Activated CD4-positive, alpha-beta T cell treated with anti-CD3 and anti-CD28 coated beads, Interleukin-2, amount 50 U/mL, for 1 hour (primary cell): ENCODE measurements around the gene CAMSAP1.
A peak's percentile ranks its signal among the peaks of the same experiment; 100 is the strongest.
"Not testable (repeated sequence)": the region's sequence is repeated elsewhere in the genome, so short reads cannot be mapped to it uniquely, and the experiment has no call there.

Experiments used
- DNase-seq: peaks from one replicate; pipeline ENCODE4 v3.0.0-alpha.2; 2020

Gene CAMSAP1, protein sequence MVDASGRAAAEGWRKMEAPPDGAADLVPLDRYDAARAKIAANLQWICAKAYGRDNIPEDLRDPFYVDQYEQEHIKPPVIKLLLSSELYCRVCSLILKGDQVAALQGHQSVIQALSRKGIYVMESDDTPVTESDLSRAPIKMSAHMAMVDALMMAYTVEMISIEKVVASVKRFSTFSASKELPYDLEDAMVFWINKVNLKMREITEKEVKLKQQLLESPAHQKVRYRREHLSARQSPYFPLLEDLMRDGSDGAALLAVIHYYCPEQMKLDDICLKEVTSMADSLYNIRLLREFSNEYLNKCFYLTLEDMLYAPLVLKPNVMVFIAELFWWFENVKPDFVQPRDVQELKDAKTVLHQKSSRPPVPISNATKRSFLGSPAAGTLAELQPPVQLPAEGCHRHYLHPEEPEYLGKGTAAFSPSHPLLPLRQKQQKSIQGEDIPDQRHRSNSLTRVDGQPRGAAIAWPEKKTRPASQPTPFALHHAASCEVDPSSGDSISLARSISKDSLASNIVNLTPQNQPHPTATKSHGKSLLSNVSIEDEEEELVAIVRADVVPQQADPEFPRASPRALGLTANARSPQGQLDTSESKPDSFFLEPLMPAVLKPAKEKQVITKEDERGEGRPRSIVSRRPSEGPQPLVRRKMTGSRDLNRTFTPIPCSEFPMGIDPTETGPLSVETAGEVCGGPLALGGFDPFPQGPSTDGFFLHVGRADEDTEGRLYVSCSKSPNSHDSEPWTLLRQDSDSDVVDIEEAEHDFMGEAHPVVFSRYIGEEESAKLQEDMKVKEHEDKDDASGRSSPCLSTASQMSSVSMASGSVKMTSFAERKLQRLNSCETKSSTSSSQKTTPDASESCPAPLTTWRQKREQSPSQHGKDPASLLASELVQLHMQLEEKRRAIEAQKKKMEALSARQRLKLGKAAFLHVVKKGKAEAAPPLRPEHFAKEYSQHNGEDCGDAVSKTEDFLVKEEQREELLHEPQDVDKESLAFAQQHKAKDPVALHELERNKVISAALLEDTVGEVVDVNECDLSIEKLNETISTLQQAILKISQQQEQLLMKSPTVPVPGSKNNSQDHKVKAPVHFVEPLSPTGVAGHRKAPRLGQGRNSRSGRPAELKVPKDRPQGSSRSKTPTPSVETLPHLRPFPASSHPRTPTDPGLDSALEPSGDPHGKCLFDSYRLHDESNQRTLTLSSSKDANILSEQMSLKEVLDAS (N-terminal part only)

DNA sequence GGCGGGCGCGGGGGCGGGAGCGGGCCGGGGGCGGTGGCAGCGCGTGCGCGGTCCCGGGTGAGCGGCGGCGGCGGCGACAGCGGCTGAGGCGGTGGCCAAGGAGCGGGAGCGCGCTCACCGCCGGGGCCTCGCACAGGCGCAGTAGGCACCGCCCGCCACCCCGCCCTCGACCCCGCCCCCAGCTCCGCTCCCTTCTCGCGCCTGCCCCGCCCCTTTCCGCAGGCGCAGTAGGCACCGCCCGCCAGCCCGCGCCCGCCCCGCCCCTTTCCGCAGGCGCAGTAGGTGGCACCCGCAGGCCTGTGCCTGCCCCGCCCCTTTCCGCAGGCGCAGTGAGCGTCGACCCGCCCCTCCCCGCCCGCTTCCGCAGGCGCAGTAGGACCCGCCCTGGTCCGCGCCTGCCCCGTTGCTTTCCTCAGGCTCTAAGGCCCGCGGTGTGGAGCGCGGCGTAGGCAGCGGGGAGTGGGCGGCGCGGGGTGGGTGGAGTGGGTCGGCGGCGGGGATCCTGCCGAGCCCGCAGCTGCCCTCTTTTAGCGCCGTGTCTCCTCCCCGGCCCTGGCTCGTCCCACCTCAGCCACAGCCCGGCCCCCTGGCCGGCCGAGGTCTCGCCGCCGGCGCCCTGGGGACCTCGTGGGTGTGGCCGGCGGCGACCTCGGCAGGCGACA, at the start of gene CAMSAP1:
Gene CAMSAP1, minus strand, starts transcription at position 116 of the 662 bp plus-strand sequence. CDS start 387 bp downstream, outside the sequence.
- DNase-seq, result peak; percentile 93

- DNase-seq, result no peak
Observed at GRCh38 chr9:135956802-135957174, 49.4 kb upstream of the CAMSAP1 start.

DNA sequence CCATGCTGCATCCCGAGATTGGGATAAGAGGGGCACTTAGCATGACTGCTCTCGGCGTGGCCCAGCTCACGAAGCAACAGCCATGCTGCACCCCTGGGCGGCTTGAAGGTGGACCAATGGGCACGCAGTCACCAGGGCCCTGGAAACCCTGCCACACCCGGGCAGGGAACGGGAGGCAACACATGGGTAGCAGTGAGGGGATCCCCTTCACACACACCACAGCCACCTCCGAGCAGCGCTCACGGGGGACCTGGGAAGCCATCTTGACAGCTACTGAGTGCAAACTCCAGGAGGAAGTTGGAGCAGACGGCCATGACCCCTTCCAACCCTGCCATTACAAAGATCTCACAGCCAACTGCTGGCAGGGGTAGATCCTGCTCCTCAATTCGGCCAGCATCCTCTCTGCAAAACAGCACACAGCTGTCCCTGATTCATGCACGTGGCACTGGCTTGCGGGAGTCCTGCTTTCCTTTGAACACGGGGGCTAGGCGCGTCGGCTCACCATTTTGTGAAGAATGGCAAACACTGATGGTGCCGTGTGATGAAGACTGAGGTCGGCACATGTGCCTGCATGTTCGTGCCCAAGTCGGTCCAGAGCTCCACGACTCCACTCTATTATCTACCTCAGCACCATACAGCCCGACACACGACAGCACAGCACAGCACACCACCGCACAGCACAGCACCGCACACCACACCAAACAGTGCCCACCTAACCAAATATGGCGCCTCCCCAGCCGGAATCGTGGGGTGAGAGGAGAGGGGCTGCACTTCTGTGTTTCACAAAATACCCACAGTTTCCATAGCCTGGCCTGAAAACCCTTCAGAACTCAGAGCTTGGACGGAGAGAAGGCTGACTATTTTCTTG, 48.8 kb upstream of the CAMSAP1 start:
- DNase-seq, result no peak

- no peak for DNase-seq
Observed at GRCh38 chr9:135952664-135953206, 45.4 kb upstream of the CAMSAP1 start.

DNA sequence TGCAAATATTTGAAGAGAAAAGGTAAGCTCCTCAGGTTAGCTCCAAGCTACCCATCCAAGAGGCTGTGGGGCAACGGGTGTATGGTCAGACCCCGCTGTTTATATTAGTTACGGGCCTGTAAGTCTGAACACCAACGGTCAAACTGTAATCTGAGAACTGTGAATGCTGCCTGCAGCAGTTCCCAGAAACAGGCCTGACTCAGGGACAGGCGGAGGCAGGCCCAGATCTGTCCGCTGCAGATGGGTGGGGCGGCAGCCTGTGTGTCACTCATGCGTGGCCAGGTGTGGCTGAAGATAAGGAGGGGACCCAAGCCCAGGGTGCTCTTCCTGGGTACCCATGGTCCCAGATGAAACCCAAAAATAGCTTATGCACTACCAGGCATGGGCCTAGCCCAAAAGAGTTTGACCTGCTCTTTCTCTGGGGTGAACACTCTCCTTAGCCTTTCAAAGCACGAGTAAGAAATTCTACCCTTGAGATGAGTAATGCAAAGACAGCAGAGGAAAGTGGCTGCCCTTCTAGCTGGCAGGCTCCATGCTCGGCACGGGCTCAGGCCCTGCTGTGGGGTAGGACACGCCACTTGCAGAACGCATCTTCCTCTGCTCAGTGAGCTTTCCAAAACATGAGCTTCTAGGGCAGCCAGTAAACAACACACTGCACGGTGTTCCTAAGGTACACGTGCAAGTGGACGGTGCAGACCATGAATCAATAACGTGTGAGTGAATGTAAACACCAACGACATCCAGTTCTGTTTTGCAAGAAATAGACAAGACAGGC, 44.7 kb upstream of the CAMSAP1 start:
- no peak for DNase-seq

DNA sequence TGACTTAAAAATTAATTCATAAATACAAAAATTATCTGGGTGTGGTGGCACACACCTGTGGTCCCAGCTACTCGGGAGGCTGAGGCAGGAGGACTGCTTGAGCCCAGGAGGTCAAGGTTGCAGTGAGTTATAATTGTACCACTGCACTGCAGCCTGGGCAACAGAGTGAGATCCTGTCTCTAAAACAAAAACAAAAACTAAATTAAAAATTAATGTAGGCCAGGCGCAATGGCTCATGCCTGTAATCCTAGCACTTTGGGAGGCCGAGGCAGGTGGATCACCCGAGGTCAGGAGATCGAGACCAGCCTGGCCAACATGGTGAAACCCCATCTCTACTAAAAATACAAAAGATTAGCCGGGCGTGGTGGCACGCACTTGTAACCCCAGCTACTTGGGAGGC, 44.0 kb upstream of the CAMSAP1 start:
- DNase-seq, result not testable (repeated sequence)

- DNase-seq, result not testable (repeated sequence)
Observed at GRCh38 chr9:135950841-135951240, 43.5 kb upstream of the CAMSAP1 start.

- no peak for DNase-seq
Observed at GRCh38 chr9:135950135-135950682, 42.9 kb upstream of the CAMSAP1 start.

- DNase-seq, result no peak
Observed at GRCh38 chr9:135949501-135950134, 42.3 kb upstream of the CAMSAP1 start.

- no peak for DNase-seq
Observed at GRCh38 chr9:135948968-135949367, 41.6 kb upstream of the CAMSAP1 start.

DNA sequence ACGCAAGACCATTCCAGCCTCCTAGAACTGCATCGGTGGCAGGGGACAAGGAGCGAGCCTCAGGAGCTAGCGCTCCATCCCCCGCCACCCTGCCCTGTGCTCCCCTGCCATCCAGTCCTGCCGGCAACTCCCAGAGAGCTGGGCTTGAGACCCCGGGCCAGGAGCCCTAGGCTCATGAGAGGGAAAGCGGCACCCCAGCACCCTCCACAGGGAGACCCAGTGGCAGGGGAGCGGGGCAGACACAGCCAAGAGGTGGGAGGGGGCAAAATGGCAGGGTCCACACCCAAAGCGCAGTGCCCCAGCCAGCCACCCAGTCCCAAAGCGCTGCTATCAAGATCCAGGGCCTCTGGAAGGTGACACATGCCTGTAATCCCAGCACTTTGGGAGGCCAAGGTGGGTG, 41.1 kb upstream of the CAMSAP1 start:
- no peak for DNase-seq

- no peak for DNase-seq
Observed at GRCh38 chr9:135947582-135947981, 40.2 kb upstream of the CAMSAP1 start.

GRCh38 chr9:135947105-135947504, 39.8 kb upstream of the CAMSAP1 start:
- DNase-seq, result not testable (repeated sequence)

DNA sequence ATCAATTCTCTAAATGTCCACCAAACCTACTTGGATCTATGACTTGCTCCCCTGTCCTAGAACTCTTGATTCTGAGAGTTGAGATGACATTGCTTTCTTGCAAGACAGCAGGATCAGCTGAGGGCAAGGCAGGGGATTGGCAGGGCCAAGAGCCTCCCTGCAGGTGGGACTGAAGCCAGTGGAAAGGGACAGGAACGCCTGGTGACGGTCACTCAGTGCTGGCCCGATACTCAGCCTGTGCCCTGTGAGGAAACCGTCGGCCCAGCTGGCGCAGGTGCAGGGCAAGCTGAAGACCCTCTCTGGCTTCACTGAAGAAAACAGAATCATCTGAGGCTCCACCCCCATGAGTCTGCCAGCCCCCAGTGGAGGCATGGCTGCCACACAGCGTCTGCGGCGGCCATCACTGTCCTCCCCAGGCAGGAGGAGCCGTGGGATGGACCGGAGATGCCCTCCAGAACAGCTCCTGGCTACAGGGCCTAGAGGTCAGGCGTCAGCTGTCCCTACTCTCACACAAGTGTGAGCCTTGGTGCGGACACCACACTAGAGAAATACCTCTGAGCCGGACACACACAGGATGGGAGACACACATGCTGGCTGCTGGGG, 39.1 kb upstream of the CAMSAP1 start:
- DNase-seq, result no peak

DNA sequence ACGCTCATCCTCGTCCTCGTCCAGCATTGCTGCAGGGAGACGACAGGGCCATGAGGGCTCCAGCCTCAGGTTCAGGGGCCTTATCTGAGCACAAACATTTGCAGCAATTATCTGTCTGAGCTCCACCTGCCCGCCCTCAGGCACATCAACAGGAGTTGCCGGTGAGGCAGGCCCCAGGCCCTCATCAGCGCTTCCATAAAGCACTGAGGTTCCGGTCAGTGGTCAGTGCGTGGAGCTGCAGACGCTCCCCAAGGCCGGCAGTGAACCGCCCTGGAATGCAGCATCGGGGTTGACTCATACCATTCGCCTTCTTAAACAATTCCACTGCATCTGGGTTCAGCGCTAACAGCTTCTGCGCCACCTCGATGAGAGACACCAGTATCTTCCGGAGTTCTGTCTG, 38.6 kb upstream of the CAMSAP1 start:
- no peak for DNase-seq

DNA sequence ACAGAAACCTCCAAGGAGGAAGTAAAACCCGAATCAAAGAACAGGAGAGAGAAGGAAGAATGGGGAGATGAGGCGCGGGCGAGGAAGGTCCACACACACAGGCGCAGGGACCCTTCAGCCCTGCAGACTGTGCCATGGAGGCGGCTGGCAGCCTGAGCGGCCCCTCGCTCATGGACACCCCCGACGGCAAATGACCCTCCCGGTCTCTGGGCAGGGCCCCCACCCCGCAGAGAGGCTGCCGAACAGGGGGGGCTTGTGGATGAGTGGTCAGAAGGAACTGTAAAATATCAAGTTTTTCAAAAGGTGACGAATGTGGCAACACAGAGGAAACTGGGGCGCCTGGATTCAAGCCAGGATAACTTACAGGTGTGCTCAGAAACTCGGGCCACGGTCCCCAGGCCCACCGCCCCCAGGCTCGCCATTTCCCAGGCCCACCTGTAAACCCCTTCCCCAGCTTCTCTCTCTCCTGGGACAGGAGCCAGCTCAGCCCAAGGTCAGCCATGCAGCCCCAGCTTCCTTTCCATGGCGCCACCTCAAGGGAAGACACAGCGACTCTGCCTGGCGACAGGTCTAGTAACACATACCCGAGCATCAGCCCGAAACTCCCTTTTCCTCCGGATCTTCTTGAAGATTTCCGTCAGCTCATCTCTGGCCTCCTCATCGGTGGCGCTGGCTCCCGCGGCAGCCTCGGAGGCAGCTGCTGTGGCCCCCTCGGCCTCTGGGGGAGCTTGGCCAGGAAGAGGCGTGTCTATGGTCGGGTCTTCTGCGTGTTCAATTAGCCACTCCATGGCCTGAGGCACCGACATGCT, 37.3 kb upstream of the CAMSAP1 start:
- no peak for DNase-seq

- not testable (repeated sequence) for DNase-seq
Observed at GRCh38 chr9:135943604-135944003, 36.3 kb upstream of the CAMSAP1 start.

- no peak for DNase-seq
Observed at GRCh38 chr9:135941288-135941995, 34.1 kb upstream of the CAMSAP1 start.
